ENCODE data around the gene PDCD10. TPM values are rescaled to one million over a fixed set of nuclear protein-coding genes. Genes with fewer than 3 reads are reported as not detected.

Gene PDCD10
- total and polyA plus RNA-seq, 2 donors (not counting 1 experiment from before 2014, with no cell fraction given): 25.7 to 58.0 TPM

DNA sequence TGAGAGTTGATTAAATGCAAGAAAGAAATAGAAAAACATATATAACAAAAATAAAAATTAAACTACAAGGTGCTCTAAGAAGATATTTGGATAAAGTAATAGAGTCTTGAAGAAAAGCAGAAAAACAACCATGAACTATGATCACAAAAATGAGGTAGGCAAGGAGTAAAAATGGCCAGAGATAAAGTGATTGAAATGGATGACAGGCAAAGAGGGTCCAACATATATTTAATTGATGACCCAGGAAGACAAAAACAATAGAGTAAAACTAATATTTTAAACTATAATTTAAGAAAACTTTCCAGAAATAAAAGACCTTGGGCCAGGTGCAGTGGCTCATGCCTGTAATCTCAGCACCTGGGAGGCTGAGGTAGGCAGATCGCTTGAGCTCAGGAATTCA lies 58.8 kb downstream of the PDCD10 start:
- Mint-ChIP-seq H3K27me3 (no peaks in the 10 kb centered on the region), H3K4me3 (no peak overlapping the region), H3K9me3 (ENCODE audit: insufficient read depth) (peaks cover 8% of the 10 kb centered on the region), H3K27ac (no peak overlapping the region), H3K4me1 (no peaks in the 10 kb centered on the region)
- Histone ChIP-seq H3K9ac (ENCODE audit: low read length) (no peak overlapping the region), H3K4me3 (ENCODE audit: control extremely low read depth in 1 of 5, extremely low read depth in 1 of 5, insufficient read depth in 1 of 5, low read depth in 2 of 5, low read length in 4 of 5) (no peak overlapping the region), H3K27ac (ENCODE audit: low read length in 2 of 2) (no peak overlapping the region), H3K9me3 (ENCODE audit: control extremely low read depth in 1 of 3, control insufficient read depth in 2 of 3, insufficient read depth in 1 of 3, low read length in 2 of 3) (peaks cover 8 to 16% (median 16%) of the 10 kb centered on the region in 3 donors), H3K36me3 (replicated peaks in 1 of 2; ENCODE audit: control extremely low read depth in 1 of 2, control insufficient read depth in 1 of 2, extremely low read depth in 1 of 2, insufficient read depth in 2 of 2, low read length in 1 of 2) (peaks cover 18 to 38% of the 10 kb centered on the region in 2 experiments), H3K4me1 (ENCODE audit: control insufficient read depth in 2 of 2, insufficient read depth in 2 of 2, low read length in 2 of 2) (no peaks in the 10 kb centered on the region), H3K79me2 (ENCODE audit: control insufficient read depth, insufficient read depth, low read length) (no peaks in the 10 kb centered on the region), H4K20me1 (ENCODE audit: control insufficient read depth, insufficient read depth, low read length, poor library complexity, severe bottlenecking) (no peaks in the 10 kb centered on the region), H3K27me3 (replicated peaks in 1 of 4; ENCODE audit: control extremely low read depth in 1 of 4, control insufficient read depth in 3 of 4, insufficient read depth in 4 of 4, low read length in 3 of 4) (no peaks in the 10 kb centered on the region), H3K4me2 (replicated peaks; ENCODE audit: low read depth, low read length, poor library complexity, severe bottlenecking) (no peak overlapping the region), H2AFZ (ENCODE audit: insufficient read depth, low read depth, low read length, poor library complexity, severe bottlenecking) (no peak overlapping the region)
- ChIA-PET POLR2A (no interaction called here), CTCF (interaction anchor here (0.6 to 2.6 kb wide), 2 partner anchors 9 to 398 kb away, joined by 3 to 13 read pairs; no protein-coding TSS in a partner anchor)
- ATAC-seq (ENCODE audit: low read depth): no peak
- no peak for DNase-seq
- WGBS (ENCODE audit: insufficient coverage): 80% methylated on average over 1 of the region's 1 CpG
- intact Hi-C loops (cut with micrococcal nuclease): no loop called here
- no peak for TF ChIP-seq EZH2 (IDR thresholded peaks at IDR 0.05; ENCODE audit: borderline replicate concordance, insufficient read depth, low read depth, low read length, poor library complexity, severe bottlenecking)
- TF ChIP-seq, protein P1, sequence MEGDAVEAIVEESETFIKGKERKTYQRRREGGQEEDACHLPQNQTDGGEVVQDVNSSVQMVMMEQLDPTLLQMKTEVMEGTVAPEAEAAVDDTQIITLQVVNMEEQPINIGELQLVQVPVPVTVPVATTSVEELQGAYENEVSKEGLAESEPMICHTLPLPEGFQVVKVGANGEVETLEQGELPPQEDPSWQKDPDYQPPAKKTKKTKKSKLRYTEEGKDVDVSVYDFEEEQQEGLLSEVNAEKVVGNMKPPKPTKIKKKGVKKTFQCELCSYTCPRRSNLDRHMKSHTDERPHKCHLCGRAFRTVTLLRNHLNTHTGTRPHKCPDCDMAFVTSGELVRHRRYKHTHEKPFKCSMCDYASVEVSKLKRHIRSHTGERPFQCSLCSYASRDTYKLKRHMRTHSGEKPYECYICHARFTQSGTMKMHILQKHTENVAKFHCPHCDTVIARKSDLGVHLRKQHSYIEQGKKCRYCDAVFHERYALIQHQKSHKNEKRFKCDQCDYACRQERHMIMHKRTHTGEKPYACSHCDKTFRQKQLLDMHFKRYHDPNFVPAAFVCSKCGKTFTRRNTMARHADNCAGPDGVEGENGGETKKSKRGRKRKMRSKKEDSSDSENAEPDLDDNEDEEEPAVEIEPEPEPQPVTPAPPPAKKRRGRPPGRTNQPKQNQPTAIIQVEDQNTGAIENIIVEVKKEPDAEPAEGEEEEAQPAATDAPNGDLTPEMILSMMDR (IDR thresholded peaks at IDR 0.05): no peak

DNA sequence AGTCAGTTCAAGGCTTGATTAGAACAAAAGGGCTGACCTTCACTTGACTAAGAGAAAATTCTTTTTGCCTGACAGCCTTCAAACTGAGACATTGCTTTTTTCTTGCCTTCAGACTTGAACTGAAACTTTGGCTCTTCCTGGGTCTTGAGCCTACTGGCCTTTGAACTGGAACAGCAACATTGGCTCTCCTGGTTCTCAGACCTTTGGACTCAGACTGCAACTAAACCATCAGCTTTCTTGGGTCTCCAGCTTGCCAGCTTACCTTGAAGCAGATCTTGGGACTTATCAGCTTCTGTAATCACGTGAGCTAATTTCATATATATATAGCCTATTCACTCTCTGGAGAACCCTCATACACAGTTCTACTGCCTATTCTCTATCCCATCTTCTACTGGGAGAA lies 61.5 kb downstream of the PDCD10 start:
- no CpG with 5 or more reads among the region's 1 CpG for WGBS (ENCODE audit: insufficient coverage)
- Mint-ChIP-seq H3K27ac (no peak overlapping the region), H3K4me3 (no peak overlapping the region), H3K4me1 (no peaks in the 10 kb centered on the region), H3K27me3 (no peaks in the 10 kb centered on the region), H3K9me3 (ENCODE audit: insufficient read depth) (peaks cover 8% of the 10 kb centered on the region)
- intact Hi-C loops (cut with micrococcal nuclease): no loop called here
- peaks cover 8 to 16% (median 16%) of the 10 kb centered on the region in 3 donors for H3K9me3 ChIP-seq (ENCODE audit: control extremely low read depth in 1 of 3, control insufficient read depth in 2 of 3, insufficient read depth in 1 of 3, low read length in 2 of 3)
- H3K4me3 ChIP-seq (ENCODE audit: control extremely low read depth in 1 of 5, extremely low read depth in 1 of 5, insufficient read depth in 1 of 5, low read depth in 2 of 5, low read length in 4 of 5): no peak overlapping the region
- POLR2A ChIA-PET: no interaction called here
- H3K36me3 ChIP-seq (replicated peaks in 1 of 2; ENCODE audit: control extremely low read depth in 1 of 2, control insufficient read depth in 1 of 2, extremely low read depth in 1 of 2, insufficient read depth in 2 of 2, low read length in 1 of 2): peaks cover 18 to 38% of the 10 kb centered on the region in 2 experiments
- CTCF ChIA-PET: interaction anchor here (2.6 kb wide), 1 partner anchor 12 kb away, joined by 13 read pairs; no protein-coding TSS in a partner anchor
- H3K4me2 ChIP-seq (replicated peaks; ENCODE audit: low read depth, low read length, poor library complexity, severe bottlenecking): no peak overlapping the region
- no peaks in the 10 kb centered on the region for H3K79me2 ChIP-seq (ENCODE audit: control insufficient read depth, insufficient read depth, low read length)
- no peak for DNase-seq
- no peaks in the 10 kb centered on the region for H3K4me1 ChIP-seq (ENCODE audit: control insufficient read depth in 2 of 2, insufficient read depth in 2 of 2, low read length in 2 of 2)
- no peak overlapping the region for H2AFZ ChIP-seq (ENCODE audit: insufficient read depth, low read depth, low read length, poor library complexity, severe bottlenecking)
- H4K20me1 ChIP-seq (ENCODE audit: control insufficient read depth, insufficient read depth, low read length, poor library complexity, severe bottlenecking): no peaks in the 10 kb centered on the region
- H3K27ac ChIP-seq (ENCODE audit: low read length in 2 of 2): no peak overlapping the region
- H3K27me3 ChIP-seq (replicated peaks in 1 of 4; ENCODE audit: control extremely low read depth in 1 of 4, control insufficient read depth in 3 of 4, insufficient read depth in 4 of 4, low read length in 3 of 4): no peaks in the 10 kb centered on the region
- no peak for ATAC-seq (ENCODE audit: low read depth)
- H3K9ac ChIP-seq (ENCODE audit: low read length): no peak overlapping the region
- TF ChIP-seq, protein P1 (IDR thresholded peaks at IDR 0.05): no peak
- no peak for TF ChIP-seq EZH2 (IDR thresholded peaks at IDR 0.05; ENCODE audit: borderline replicate concordance, insufficient read depth, low read depth, low read length, poor library complexity, severe bottlenecking)
